ENCODE data around the gene EN2.

DNA sequence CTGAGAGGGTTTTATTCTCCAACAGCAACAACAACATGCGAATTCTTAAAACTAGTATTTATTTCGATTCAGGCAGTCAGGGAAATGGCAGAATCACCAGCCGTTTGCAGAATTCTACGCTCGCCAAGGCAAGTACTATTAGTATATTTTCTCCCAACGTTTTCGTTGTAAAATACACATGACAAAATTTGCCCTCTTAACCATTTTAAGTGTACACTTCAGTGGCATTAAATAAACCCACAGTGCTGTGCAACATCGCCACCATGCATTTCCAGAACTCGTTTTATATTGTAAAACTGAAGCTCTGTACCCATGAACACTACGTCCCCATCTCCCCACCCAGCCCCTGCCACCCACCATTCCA is 10.8 kb downstream of the EN2 start:
- TF ChIP-seq CTCF (IDR thresholded peaks at IDR 0.05) (no peak), POLR2A (IDR thresholded peaks at IDR 0.05) (no peak)

Data from gastroesophageal sphincter (tissue), 3 donors.